Right atrium auricular region (tissue), 2 donors: ENCODE results near the gene ACR. TPM values are rescaled to one million over a fixed set of nuclear protein-coding genes. Genes with fewer than 3 reads are reported as not detected.

Experiments
- DNase-seq: peaks from one replicate; pipeline ENCODE4 v3.0.0-alpha.2; 2019; ENCODE audit warnings: low spot score
- H3K27ac ChIP-seq, 2 donors: fragments of 200-600 bp; sonication (generic); 1 replicate in 1 of 2; 2 replicates in 1 of 2; pipeline ENCODE4 v1.5.1; 2016 to 2019
- H3K27me3 ChIP-seq, 2 donors: fragments of 200-600 bp; sonication (generic); one replicate each; pipeline versions ENCODE4 v1.5.1 to v1.6.0; 2017 to 2019
- H3K36me3 ChIP-seq: fragments of 200-600 bp; sonication (generic); one replicate; pipeline ENCODE4 v1.5.1; 2016
- H3K4me1 ChIP-seq, 2 donors: fragments of 200-600 bp; sonication (generic); one replicate each; pipeline versions ENCODE4 v1.5.1 to v1.6.0; 2017 to 2019
- H3K4me3 ChIP-seq, 2 donors: fragments of 200-600 bp; sonication (generic); 1 replicate in 1 of 2; 2 replicates in 1 of 2; pipeline ENCODE4 v1.5.1; 2017 to 2019; ENCODE audit warnings: mild to moderate bottlenecking in 1 of 2, moderate library complexity in 1 of 2
- H3K9me3 ChIP-seq, 2 donors: fragments of 200-600 bp; sonication (generic); one replicate each; pipeline ENCODE4 v1.5.1; 2019
- total RNA-seq, 2 donors: library from RNA; depleted of rRNA; stranded (reverse); fragments of >200 nt; gene quantifications; one replicate each; pipeline ENCODE4 v1.1.0, GENCODE V29; 2016
- TF ChIP-seq, protein P1 (sequence below), 2 donors: fragments of 200-600 bp; sonication (generic); IDR thresholded peaks; one replicate each; pipeline ENCODE4 v1.5.1; 2019; ENCODE audit warnings: antibody characterized with exemption in 2 of 2

Gene ACR
- total RNA-seq, 2 donors from 2014 or later: 0.39 TPM; not detected in 1

DNA sequence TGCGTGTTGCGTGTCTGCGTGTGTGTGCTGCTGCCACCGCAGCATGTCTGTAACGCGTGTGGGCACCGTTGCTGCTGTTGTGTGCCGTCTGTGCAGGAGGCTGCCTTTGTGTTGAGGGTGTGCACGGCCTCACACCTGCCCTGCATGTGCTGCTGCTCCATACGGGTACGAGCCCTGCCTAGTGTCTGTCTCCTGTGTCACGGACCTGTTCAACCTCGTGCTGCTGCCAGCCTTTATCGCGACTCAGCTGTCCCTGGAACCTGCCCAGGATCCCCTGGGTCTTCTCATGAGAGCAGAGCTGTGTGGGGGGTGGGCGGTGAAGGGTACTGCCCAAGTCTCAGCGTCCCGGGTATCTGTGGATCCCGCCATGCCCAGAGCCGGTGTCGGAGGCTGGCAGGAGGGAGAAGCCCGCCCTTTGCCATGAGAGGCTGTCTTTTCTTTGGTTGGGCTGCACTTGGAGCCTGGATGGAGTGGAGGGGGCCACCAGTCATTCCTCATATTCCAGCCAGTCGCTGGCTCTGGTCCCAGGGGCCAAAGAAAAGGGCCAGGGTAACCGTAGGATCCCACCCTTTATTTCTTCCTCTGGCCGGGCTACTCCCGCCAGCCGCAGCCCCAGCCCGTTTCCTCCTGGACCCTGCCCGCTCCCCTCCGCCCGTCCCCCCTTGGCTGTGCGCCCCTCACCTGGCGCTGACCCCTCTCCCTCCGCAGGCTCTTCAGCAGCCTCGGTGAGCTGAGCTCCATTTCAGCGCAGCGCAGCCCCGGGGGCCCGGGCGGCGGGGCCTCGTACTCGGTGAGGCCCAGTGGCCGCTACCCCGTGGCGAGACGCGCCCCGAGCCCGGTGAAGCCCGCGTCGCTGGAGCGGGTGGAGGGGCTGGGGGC lies 7.8 kb upstream of the ACR start:
- DNase-seq: no peak

GRCh38 chr22:50730941-50731661 lies 6.9 kb upstream of the ACR start:
- TF ChIP-seq, protein P1, sequence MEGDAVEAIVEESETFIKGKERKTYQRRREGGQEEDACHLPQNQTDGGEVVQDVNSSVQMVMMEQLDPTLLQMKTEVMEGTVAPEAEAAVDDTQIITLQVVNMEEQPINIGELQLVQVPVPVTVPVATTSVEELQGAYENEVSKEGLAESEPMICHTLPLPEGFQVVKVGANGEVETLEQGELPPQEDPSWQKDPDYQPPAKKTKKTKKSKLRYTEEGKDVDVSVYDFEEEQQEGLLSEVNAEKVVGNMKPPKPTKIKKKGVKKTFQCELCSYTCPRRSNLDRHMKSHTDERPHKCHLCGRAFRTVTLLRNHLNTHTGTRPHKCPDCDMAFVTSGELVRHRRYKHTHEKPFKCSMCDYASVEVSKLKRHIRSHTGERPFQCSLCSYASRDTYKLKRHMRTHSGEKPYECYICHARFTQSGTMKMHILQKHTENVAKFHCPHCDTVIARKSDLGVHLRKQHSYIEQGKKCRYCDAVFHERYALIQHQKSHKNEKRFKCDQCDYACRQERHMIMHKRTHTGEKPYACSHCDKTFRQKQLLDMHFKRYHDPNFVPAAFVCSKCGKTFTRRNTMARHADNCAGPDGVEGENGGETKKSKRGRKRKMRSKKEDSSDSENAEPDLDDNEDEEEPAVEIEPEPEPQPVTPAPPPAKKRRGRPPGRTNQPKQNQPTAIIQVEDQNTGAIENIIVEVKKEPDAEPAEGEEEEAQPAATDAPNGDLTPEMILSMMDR (IDR thresholded peaks at IDR 0.05): no peak
- Histone ChIP-seq H3K36me3 (peaks cover 6% of the 10 kb centered on the region), H3K9me3 (no peaks in the 10 kb centered on the region), H3K27ac (no peak overlapping the region), H3K4me3 (no peak overlapping the region), H3K4me1 (peaks cover 0 to 20% of the 10 kb centered on the region in 2 donors), H3K27me3 (peaks cover 0 to 10% of the 10 kb centered on the region in 2 donors)
- DNase-seq: no peak

More for the DNA sequence above, 7.8 kb upstream of the ACR start:
- H3K9me3 ChIP-seq: no peaks in the 10 kb centered on the region
- peaks cover 0 to 21% of the 10 kb centered on the region in 2 donors for H3K4me1 ChIP-seq
- H3K27ac ChIP-seq: no peak overlapping the region
- no peak overlapping the region for H3K4me3 ChIP-seq
- TF ChIP-seq, protein P1 (IDR thresholded peaks at IDR 0.05): no peak
- peaks cover 10% of the 10 kb centered on the region for H3K36me3 ChIP-seq
- H3K27me3 ChIP-seq: peaks cover 0 to 10% of the 10 kb centered on the region in 2 donors

- peaks cover 0 to 13% of the 10 kb centered on the region in 2 donors for H3K4me1 ChIP-seq
- no peaks in the 10 kb centered on the region for H3K9me3 ChIP-seq
- H3K27ac ChIP-seq: no peak overlapping the region
- no peak overlapping the region for H3K4me3 ChIP-seq
- H3K27me3 ChIP-seq: peaks cover 0 to 10% of the 10 kb centered on the region in 2 donors
- TF ChIP-seq, protein P1 (IDR thresholded peaks at IDR 0.05): peak; percentile 42 to 71
- DNase-seq: no peak
- H3K36me3 ChIP-seq: peaks cover 6% of the 10 kb centered on the region
Measured at GRCh38 chr22:50731811-50732624, 6.0 kb upstream of the ACR start.

DNA sequence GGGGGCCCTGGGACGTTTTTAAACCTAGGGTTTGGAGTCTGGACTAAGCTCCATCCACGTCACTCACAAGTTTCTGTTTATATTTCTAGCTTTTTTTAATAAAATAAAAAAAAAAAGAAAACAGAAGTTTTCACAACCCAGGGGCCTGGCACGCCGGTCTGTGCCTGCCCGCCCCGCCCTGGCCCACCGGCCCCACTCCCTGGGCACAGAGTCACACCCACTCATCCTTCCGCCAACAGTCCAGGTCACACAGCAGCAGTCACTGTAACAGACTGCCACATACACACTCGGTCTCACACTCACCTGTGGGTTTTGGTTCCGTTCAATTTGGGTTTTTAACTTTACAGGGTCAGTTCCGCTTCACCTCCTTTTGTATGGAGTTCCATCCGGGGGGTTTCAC lies 5.3 kb upstream of the ACR start:
- Histone ChIP-seq H3K27me3 (peaks cover 0 to 10% of the 10 kb centered on the region in 2 donors), H3K4me3 (no peak overlapping the region), H3K4me1 (peaks cover 0 to 13% of the 10 kb centered on the region in 2 donors)

More for the DNA sequence above, 5.3 kb upstream of the ACR start:
- no peak overlapping the region for H3K27ac ChIP-seq
- peaks cover 6% of the 10 kb centered on the region for H3K36me3 ChIP-seq
- no peak for DNase-seq
- TF ChIP-seq, protein P1 (IDR thresholded peaks at IDR 0.05): no peak
- no peaks in the 10 kb centered on the region for H3K9me3 ChIP-seq
